GM21360 (cell line): Measurements from ENCODE around the gene TRAM2.
A peak's percentile ranks its signal among the peaks of the same experiment; 100 is the strongest.

Experiments
- ATAC-seq: cut with Tn5 transposase; IDR thresholded peaks from one replicate; pipeline ENCODE4 v1.9.1; 2021; ENCODE audit warnings: mild to moderate bottlenecking, moderate library complexity; ENCODE audit not compliant: unreplicated experiment

Gene TRAM2

DNA sequence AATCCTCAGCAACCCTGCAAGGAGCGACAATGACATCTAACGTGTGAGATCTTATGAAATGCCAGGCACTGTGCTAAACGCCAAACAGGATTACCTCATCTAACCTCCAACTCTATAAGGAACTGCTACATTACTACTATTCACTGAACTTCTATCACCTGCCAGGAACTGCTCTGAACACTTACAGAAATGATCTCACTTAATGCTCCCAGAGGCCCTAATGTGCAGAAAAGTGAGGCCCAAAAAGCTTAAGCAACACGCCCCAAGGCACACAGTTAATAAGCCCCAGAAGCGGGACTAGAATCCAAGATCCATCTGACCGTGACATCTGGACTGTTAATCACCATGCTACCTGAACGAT is 28.5 kb downstream of the TRAM2 start:
- no peak for ATAC-seq

DNA sequence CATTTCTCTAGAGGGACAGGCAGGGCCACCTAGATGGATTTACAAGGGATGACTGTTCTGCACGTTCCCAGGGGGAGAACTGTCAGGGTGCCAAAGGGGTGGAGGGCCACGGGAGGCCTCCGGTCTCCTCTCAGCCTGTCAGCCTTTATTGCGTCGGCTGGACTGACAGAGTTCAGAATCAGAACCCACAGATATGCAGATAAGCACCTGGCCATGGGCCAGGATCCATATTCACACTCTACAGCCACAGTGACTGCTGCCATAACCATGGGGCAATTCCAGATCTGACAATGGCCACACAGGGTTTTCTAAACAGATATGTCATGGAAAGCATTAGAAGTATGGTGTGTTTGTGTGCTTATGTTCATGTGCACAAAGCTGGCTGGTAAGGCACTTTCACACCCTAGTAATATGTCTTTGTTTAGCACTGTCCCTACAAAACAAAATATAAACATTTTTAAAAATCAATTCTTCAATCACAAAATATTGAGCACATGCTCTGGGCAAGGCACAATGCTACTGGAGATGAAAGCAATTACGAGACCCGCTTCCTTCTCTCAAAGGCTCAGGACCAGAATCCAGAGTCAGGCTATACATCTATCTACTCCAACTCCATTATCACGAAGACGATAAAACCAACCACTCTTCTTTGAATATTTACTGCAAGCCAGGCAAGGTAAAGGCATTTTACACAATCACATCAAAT is 29.1 kb downstream of the TRAM2 start:
- no peak for ATAC-seq

DNA sequence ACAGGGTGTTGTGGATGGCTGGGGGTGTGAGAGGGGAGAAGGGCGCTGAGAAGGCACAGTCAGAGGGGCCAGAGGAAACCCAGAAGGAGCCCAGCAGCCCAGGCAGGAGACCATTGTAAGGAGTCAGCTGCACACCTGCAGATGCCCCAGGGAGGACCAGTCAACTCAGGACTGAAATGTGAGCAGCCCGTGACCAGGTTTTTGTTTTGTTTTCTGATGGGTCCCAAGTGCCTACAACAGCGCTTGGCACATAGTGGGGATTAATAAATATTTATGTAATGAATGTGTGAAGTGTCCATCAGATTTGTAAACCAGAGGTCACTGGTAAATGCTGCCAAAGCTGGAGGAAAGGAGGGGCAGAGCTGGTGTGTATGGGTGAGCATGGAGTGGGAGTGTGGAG is 30.2 kb downstream of the TRAM2 start:
- peak; percentile 83 for ATAC-seq

DNA sequence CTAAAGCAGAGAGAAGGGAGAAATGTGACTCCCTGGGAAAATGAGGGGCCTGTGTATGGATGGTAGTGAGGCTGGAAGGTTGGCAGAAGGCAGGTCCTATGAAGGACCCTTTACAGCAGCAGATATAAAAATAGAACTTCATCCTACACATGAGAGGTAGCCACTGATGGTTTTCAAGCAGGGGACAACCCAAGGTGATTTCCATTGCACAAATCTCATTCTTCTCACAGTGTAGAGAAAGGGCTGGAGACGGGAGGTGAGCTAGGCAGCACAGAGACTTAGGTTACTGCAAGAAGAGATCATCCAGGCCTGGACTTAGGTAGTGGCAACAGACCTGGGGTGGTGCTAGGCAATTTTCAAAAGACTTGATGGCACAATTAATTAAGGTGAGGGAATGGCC is 30.7 kb downstream of the TRAM2 start:
- peak; percentile 45 for ATAC-seq

DNA sequence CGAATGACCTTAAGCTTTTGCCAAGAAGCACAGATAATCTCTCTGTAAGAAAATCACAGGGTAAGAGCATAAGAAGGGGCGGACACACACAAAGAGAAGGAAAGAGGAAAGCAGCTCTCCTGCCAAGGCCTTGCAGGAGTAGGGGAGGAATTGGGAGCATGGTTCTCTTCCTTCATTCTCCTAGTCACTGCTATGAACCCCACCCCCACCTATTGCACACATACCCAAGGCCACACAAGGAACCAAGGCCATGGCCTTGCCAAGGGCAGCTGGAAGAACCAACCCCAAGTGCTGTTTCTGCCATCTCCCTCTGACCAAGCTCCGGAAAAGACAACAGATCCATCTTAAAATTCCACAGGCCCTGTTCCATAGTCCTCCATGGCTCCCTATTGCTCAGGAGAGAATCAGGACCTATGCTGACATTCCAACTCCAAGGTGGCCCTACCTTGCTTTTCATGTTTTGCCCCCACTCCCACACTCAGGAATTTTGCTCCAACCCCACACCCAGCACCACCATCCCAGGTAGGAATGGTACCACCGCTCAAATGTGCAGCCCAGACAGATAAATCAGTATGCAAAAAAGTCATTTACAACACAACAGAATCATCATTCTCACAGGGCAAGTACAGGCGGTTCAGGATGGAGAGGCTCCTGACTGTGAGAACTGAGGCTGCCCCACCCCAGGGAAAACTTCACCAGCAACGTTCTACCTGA is 31.3 kb downstream of the TRAM2 start:
- ATAC-seq = no peak

DNA sequence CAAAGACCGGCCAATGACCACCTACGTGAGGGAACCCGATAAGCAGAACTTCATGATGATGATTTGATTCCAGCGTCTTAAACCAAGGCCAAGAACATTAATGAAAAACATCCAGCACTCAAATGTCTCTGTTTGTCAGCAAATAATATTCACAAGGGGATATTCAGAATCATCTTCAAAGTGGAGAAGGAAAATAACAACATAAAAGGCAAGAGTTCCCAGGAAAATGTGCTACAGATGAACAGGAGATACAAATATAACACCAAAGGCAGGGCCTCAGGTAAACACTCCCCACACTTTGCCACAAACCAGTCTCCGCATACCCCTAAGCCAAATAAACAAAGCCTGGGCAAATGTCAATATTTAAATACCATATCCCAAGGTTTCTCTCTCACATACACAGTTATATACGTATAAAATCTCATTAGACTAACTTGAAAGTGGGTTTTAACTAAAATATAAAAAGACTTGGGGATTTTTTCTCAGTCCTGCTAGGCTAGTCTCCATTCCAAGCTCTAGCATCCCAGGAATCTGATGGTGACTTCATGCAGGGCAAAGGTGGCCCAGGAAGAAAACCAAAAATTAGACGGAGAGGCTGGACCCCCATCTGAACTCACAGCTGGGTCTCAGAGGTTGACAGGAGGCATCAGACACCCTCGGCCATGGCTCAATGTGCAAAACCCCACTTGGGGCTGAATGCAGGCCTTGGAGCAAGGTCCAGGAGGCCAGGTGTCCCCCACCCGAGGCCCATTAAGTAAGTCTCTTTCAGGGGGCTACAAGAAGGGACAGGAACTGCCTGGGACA is 32.1 kb downstream of the TRAM2 start:
- ATAC-seq = no peak

DNA sequence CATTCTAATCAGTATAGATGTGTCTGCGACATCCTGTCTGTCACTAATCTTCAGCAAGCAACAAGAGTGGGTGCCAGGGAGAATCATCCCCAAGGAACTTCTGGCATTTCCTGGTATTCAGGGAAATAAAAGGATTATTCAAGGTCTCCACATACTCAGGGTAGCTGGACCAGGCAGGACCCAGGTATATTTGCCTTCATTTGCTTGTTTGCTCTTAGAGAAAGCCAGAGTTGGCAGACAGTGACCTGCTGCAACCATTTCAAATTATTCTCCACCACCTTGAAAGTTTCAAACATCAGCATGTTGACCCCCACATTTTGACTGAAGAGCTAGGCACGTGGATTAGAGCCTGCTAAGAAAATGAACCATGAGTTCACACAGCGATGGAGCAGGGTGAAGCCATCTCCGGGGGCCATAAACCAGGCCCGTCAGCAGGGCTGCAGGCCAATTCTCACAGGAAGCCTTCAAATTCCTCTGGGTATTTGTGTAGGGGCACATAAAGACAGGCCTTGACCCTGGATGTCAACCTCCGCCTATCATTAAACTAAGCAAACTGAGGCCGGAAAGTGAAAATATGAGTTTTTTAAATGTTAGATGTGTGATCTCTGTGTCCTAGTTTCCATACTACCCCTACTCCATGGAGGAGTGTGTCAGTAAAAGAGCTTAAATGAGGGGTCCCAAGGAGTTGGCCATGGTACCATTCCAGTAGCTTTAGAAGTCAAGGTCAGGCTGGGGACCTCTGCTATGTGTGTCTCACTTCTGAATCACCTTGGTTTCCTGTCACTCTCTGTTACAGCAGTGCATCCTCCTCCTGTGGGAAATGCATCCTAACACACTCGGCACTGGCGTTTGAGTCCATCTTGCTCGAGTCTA is 32.9 kb downstream of the TRAM2 start:
- no peak for ATAC-seq

DNA sequence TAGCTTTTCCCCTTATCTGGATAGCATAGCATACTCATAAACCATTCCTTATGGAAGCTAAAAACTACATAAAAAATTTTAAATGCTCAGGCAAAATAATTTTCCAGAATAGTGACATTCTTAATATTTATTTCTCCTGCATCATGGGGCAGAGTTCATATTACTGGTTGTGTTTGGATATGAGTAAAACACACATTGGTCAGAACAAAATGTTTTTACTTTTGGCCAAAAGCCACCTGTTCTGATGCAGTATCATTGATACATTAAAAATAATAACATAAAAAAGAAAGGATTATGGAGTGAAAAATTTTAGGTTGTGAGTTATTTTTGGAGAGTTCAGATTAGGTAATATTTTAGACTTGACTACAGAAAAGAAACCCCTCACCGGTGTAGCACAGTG is 33.6 kb downstream of the TRAM2 start:
- ATAC-seq = no peak

DNA sequence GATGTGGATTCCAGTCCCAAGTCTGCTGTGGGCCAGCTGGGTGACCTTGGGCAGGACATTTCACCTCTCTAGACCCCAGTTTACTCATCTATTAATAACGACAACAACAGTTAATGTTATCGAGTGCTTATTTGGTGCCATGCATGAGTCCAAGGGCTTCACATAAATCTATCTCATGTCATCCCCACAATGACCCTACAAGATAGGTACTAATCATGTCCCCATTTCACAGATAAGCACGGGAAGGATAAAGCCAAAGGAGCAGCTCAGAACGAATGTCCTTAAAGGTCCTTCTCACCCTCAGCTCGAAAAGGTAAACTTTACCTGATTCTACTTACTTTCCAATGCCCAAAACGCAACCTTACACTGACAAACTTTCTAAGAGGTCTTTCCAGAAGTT is 35.7 kb downstream of the TRAM2 start:
- no peak for ATAC-seq

DNA sequence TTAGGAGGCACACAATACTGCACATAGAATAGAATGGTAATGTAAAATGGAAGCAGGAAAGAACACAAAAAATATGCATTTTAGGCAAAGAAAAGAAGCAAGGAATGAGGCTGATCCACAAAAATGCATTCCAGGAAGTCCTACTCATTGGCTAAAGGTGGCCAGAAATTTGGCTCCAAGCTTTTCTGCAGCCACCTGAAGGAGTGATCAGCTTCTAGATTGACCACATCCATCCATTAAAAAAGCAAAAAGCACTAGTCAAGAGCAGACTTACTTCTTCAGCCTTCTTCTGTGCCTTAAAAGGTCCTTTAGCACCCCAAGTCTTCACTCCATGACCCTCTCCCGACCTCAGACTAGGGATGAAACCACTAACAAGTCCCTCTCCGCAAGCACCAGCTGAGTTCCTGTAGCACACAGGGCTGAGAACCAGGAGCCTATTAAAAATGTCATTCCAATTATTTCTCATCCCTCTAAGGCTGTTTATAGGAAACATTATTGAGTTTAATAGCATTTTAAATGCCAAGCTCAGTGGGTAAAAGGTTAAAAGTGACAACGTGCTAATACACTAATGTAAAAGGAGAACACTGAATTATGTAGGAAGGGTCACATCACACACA is 36.5 kb downstream of the TRAM2 start:
- no peak for ATAC-seq

DNA sequence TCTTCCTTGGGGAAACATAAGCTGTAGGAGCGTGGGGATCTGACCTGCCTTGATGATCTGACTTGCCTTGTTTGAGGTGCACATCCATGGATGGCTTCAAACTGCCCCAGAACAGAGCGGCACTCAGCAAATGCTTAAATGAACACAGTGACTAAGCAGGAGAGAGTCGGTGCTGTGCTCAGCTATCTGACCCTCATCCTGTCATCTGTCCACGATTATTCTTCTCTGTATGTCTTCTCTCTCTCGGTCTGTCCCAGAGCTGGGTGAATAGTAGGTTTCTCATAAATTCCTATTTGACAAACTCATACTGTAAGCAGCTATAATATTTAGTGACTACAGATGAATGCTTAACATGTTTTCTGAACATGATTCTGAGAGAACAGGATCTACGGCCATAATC is 37.3 kb downstream of the TRAM2 start:
- ATAC-seq = no peak

DNA sequence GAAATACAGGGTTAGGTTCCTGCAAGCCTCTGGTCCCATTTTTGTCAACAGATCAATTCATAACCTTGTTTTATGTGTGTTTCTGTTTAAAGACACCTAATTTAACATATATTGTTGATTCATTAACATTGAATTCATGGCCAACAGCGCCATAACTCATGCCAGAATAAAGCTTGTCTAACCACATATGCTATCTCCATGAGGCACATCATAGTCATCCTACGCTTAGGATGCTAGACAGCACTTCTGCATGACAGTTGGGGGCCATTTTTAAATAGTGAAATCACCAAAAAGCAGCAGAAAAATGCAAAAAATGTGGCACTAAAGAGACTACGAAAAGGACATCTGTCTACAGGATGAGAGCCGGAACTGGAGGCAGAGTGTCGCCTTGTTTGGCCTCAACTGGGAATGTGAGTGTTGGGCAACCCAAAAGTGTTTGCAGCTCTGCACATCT is 37.9 kb downstream of the TRAM2 start:
- no peak for ATAC-seq

DNA sequence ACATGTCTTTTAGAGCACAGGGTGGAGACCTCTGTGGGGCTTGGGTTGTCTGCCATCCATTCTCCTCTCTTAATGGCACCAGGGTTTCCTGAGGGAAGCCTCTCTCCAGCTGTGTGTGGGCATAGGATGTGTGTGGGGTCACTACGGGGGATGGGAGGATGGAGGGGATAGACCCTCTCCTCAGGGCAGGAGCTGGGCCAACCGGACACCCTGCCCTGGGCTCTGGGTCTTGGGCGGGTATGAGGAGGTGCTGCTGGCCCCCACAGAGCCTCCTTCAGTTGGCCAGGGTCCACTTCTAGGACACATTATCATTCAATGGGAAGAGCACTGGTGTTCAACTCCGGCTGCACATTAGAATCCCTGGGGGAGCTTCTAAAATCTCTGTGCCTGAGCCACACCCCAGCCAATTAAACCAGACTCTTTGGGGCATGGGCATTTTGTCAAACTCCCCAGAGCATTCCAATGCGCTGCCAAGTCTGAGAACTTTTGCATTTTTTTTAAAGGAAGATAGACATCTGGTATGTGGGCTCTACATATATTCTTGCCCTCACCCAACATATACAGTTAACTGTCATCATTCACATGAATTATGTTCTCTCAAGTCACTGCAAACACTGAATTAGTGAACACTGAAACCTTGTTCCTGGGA is 38.5 kb downstream of the TRAM2 start:
- ATAC-seq = no peak

DNA sequence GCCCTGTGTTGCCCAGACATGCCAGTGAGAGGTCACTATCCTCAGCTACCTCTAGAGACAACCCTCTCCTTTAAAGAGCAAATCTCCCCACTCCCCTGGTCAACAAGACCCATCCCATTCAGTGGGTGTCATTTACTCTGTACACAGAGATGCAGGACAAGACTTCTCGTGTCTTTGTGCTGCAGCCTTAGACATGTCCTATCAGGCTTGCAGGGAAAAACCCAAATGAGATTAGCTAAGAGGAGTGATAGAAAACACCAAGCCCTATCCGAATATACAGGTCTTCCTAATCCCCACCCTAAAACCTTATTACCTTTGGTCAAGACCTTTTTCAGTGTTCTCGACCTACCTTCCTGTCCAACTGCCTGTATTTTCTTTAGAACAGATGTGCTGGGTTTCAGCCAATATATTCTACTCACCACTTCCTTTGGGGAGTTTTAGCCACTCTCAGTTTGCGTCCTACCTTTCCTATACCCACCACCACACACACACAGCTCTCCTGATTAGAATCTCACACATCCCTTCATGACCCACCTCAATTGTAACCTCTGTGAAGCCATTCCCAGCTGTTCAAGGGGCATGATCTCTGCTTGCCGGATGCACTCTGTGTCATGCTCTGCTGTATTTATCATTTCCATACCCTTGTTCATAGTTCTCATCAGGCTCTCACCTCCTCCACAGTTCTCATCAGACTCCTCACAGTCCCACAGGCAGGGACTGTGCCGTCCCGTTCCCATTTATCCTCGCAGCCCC is 39.7 kb downstream of the TRAM2 start:
- peak; percentile 60 for ATAC-seq

DNA sequence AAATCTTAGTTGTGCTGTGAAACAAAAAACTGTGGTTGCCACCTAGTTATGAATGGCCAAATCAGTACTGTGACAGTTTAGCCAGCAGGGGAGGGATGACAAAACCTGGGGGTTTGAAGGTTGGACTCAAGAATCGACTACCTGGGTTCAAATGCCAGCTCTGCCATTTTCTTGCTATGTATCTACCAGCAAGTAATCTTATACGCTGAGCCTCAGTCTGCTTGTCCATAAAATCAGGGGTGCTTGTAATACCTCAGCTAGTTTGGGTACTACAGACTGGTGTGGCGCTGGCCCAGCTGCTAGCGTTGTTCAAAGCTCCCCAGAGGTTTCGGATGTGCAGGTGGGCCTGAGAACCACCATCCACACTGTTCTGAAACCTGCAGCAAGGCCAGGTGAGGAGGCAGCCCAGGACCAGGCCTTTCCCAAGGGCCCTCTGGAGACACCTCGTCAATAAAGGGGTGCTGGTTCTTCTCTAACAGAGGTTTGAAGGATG is 40.4 kb downstream of the TRAM2 start:
- no peak for ATAC-seq

DNA sequence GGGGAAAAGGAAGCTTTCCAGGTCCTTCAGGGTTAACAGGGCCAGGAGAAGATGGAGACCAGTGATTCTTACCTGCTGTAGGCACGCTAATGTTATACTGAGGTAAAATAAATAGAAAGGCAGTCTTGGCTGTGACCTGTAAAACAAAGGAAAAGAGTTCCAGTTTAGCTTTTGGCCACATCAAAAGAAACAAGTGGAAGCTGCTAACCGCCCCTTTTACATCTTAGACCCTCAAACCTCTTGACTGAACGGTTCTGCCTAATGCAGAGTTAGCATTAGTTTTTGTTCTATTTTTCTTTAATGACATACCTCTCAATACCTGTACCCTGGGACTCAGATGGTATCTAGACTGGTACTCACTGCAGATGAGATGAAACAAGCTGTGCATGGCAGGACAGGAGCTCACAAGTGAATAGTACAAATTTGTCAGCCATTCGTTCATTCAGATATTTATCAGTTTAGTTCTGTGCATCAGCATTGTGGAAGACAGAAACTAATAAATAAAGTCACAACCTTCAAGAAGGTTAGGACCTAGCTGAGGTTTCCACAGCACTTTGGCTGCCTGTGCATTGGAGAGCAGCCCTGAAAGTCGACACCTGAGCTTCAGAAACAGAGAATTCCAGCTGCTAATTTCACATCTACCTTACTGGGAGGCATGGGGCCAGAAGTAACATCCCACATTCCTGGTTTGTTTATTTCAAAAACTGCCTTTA is 41.0 kb downstream of the TRAM2 start:
- ATAC-seq = no peak

DNA sequence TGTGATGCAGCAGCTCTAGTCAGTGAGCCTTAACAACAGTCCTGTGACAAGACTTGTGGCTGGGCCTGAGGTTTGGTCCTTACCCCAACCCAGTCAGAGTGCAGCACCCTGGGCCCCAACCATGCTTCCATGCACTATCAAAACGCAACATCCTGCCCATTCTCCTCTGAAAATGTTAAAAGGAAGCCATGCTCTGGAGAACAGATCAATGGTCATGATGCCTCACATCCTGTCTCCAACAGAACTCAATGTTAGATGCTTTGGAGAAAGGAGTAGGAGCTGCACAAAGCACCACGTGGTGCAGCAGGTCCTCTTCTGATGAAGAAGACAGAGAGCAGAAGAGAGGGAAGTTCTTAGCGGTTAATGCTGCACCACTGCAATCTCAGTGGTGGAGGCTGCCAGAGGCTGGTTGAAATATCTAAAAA is 41.9 kb downstream of the TRAM2 start:
- no peak for ATAC-seq

DNA sequence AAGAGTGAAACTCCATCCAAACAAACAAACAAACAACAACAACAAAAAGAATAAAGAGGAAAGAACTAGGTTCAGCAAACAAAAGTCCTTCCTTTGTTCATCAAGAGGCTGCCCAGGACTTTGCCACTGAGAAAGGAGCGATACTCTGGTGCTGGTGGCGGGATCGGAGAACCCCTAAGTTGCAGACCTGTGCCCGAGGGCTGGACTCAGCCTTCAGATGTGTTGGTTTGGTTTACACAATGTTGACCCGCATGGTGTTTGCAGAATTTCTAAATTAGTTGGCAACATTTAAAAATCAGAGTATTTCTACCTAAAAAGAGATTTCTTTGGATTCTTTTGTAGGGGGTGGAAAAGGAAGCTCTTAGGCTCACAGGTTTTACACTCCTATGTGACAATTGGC is 42.5 kb downstream of the TRAM2 start:
- ATAC-seq = no peak
